Rectal smooth muscle tissue (tissue), 1 donor: ENCODE data around the gene PABPN1.

Experiments used
- H3K27ac ChIP-seq: one replicate; pipeline ENCODE4 v1.7.0; 2013; ENCODE audit warnings: low read depth, low read length, inconsistent platforms
- H3K27me3 ChIP-seq: one replicate; pipeline ENCODE4 v1.7.0; 2013; ENCODE audit warnings: low read length; ENCODE audit not compliant: control insufficient read depth, insufficient read depth
- H3K36me3 ChIP-seq: one replicate; pipeline ENCODE4 v1.7.0; 2013; ENCODE audit warnings: low read length; ENCODE audit not compliant: control insufficient read depth, insufficient read depth
- H3K4me1 ChIP-seq: one replicate; pipeline ENCODE4 v1.7.0; 2013; ENCODE audit warnings: low read length; ENCODE audit not compliant: control insufficient read depth, insufficient read depth
- H3K4me3 ChIP-seq: one replicate; pipeline ENCODE4 v1.7.0; 2013; ENCODE audit warnings: low read length
- H3K9ac ChIP-seq: one replicate; pipeline ENCODE4 v1.7.0; 2013; ENCODE audit warnings: low read length

The PABPN1 gene

GRCh38 chr14:23307146-23307530, 14.1 kb upstream of the PABPN1 start:
- H3K9ac ChIP-seq: peak overlapping the region; percentile 43
- peaks cover 16% of the 10 kb centered on the region for H3K4me1 ChIP-seq
- peak overlapping the region; percentile 87 for H3K27ac ChIP-seq
- peaks cover 10% of the 10 kb centered on the region for H3K36me3 ChIP-seq
- H3K4me3 ChIP-seq: peak overlapping the region; percentile 93
- H3K27me3 ChIP-seq: no peaks in the 10 kb centered on the region

- peak overlapping the region; percentile 93 for H3K4me3 ChIP-seq
- H3K27me3 ChIP-seq: no peaks in the 10 kb centered on the region
- peak overlapping the region; percentile 43 for H3K9ac ChIP-seq
- H3K4me1 ChIP-seq: peaks cover 16% of the 10 kb centered on the region
- H3K36me3 ChIP-seq: peaks cover 10% of the 10 kb centered on the region
- H3K27ac ChIP-seq: peak overlapping the region; percentile 87
These were observed 13.3 kb upstream of the PABPN1 start for GRCh38 chr14:23307687-23308644.

- peaks cover 10% of the 10 kb centered on the region for H3K36me3 ChIP-seq
- peak overlapping the region; percentile 93 for H3K4me3 ChIP-seq
- no peak overlapping the region for H3K27ac ChIP-seq
- H3K9ac ChIP-seq: no peak overlapping the region
- no peaks in the 10 kb centered on the region for H3K27me3 ChIP-seq
- peaks cover 16% of the 10 kb centered on the region for H3K4me1 ChIP-seq
These were observed 12.4 kb upstream of the PABPN1 start for GRCh38 chr14:23308721-23309445.

GRCh38 chr14:23310546-23310945, 10.7 kb upstream of the PABPN1 start:
- H3K4me1 ChIP-seq: peaks cover 16% of the 10 kb centered on the region
- H3K36me3 ChIP-seq: peaks cover 10% of the 10 kb centered on the region
- H3K27me3 ChIP-seq: no peaks in the 10 kb centered on the region
- H3K27ac ChIP-seq: no peak overlapping the region
- no peak overlapping the region for H3K9ac ChIP-seq
- no peak overlapping the region for H3K4me3 ChIP-seq

- H3K36me3 ChIP-seq: no peaks in the 10 kb centered on the region
- H3K27me3 ChIP-seq: no peaks in the 10 kb centered on the region
- no peak overlapping the region for H3K4me3 ChIP-seq
- no peak overlapping the region for H3K9ac ChIP-seq
- H3K27ac ChIP-seq: no peak overlapping the region
- peaks cover 5% of the 10 kb centered on the region for H3K4me1 ChIP-seq
These were observed 5.0 kb upstream of the PABPN1 start for GRCh38 chr14:23316300-23316699.

GRCh38 chr14:23319746-23320583, 1.3 kb upstream of the PABPN1 start:
- Histone ChIP-seq H3K4me1 (peaks cover 12% of the 10 kb centered on the region), H3K27me3 (no peaks in the 10 kb centered on the region), H3K36me3 (peaks cover 12% of the 10 kb centered on the region), H3K4me3 (peak overlapping the region; percentile 68), H3K27ac (peak overlapping the region; percentile 92), H3K9ac (no peak overlapping the region)

GRCh38 chr14:23321572-23322547, 603 bp downstream of the PABPN1 start:
- peak overlapping the region; percentile 92 for H3K4me3 ChIP-seq
- H3K36me3 ChIP-seq: peaks cover 12% of the 10 kb centered on the region
- peak overlapping the region; percentile 61 for H3K9ac ChIP-seq
- H3K27me3 ChIP-seq: no peaks in the 10 kb centered on the region
- H3K27ac ChIP-seq: peak overlapping the region; percentile 88
- H3K4me1 ChIP-seq: peaks cover 12% of the 10 kb centered on the region

GRCh38 chr14:23322568-23323517, 1.6 kb downstream of the PABPN1 start:
- Histone ChIP-seq H3K27ac (no peak overlapping the region), H3K27me3 (no peaks in the 10 kb centered on the region), H3K4me1 (peaks cover 12% of the 10 kb centered on the region), H3K36me3 (peaks cover 12% of the 10 kb centered on the region), H3K9ac (peak overlapping the region; percentile 61), H3K4me3 (peak overlapping the region; percentile 92)

GRCh38 chr14:23323838-23324454, 2.7 kb downstream of the PABPN1 start:
- H3K4me1 ChIP-seq: peaks cover 12% of the 10 kb centered on the region
- H3K27ac ChIP-seq: no peak overlapping the region
- no peaks in the 10 kb centered on the region for H3K27me3 ChIP-seq
- H3K4me3 ChIP-seq: no peak overlapping the region
- H3K9ac ChIP-seq: no peak overlapping the region
- H3K36me3 ChIP-seq: peaks cover 12% of the 10 kb centered on the region

GRCh38 chr14:23324455-23324846, 3.2 kb downstream of the PABPN1 start:
- Histone ChIP-seq H3K27me3 (no peaks in the 10 kb centered on the region), H3K27ac (no peak overlapping the region), H3K9ac (no peak overlapping the region), H3K4me1 (peaks cover 12% of the 10 kb centered on the region), H3K4me3 (no peak overlapping the region), H3K36me3 (peaks cover 12% of the 10 kb centered on the region)
